ENCODE results near the gene APOL2. TPM values are rescaled to one million over a fixed set of nuclear protein-coding genes. Genes with fewer than 3 reads are reported as not detected.

The APOL2 gene
- polyA plus RNA-seq, 3 donors, result 26.9 to 28.5 (median 28.0) TPM

GRCh38 chr22:36182056-36182455, 57.3 kb downstream of the APOL2 start:
- DNase-seq (ENCODE audit: low read depth in 3 of 3, low spot score in 2 of 3), result no peak

DNA sequence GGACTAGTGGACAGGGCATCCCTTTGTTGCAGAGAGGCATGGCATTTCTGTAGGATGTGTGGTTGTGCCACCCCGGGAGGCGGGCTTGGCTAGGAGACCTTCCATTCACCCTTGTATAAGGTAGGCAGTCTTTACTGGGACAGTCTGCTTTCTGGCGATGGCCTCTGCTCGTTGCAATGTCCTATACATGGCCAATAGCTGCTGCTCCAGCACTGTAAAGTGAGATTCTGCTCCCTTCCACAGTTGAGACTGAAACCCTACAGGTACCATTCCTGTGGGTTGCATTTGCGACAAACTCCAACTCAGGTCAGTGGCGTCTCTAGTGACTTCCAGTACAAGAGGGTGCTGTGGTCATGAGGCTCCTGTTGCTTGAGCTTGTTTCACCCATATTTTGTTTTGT, 58.4 kb downstream of the APOL2 start:
- no peak for DNase-seq (ENCODE audit: low read depth in 3 of 3, low spot score in 2 of 3)

DNA sequence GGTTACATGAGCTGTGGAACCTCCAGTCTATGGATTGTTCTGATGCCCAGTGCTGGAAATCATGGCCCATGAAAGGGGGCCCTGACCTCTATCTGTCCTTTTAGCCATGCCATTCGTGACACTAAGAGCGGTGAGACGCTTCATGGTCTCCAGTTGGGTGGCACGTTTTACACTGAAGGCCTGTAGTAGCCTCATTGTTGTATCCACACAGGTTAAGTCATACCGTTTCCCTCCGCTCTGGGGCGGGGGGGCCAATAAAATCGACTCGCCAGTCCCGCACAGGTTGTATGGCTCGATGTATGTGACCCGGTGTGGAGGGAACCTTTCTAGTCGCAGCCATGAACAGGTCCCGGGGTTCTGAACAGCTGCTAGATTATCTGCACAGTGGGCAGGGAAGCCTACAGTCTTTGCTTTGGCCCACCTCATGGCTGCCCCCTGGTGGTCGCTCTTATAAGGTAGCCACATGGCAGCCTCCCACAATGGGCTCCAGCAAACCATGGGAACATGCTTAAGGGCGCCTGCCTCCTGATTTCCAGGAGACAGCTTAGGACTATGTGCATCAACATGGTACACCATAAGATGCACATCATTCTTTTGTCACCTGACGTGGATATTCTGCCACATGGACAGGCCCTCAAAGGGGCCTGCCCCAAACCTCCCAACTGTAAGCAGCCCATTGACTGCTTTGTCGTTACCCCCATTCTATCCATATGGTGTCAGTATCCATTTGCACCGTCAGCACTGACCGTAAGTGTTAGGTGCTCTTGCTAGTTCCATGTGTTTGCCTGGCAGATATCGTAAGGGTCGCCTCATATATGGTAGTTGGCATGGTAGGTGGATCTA, 59.1 kb downstream of the APOL2 start:
- no peak for DNase-seq (ENCODE audit: low read depth in 3 of 3, low spot score in 2 of 3)

DNA sequence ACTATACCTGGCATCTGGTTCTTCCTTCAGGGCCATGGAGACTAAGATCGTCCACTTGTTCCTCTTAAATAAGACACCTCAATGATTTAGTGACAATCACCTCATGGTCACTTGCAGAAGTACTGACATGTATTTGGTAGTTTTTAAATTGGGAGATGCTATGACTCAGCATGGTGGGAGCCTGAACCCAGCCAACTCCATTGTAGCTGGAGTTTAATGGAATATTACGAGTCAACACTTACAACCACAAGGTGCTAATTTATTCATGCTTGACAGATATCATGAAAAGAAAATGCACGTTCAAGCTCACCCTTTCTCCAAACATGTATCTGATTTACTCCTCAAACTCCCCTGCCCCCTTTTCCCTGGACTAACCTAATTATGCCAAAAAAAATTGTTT, 62.2 kb downstream of the APOL2 start:
- DNase-seq (ENCODE audit: low read depth in 3 of 3, low spot score in 2 of 3), result no peak

Other genes starting within 250 kb of the APOL2 start
- gene RBFOX2, start 210.7 kb downstream of the APOL2 start, polyA plus RNA-seq (ENCODE audit: insufficient read length in 3 of 3), result 100 to 1,000 TPM; 123 to 136 (median 132) TPM
- 10 to 100 TPM; 15.5 to 16.8 (median 15.5) TPM for gene APOL3, start 78.8 kb downstream of the APOL2 start, polyA plus RNA-seq (ENCODE audit: insufficient read length in 3 of 3)
- gene APOL4, start 37.7 kb downstream of the APOL2 start, polyA plus RNA-seq (ENCODE audit: insufficient read length in 3 of 3), result 10 to 100 TPM in 1 of 3 donors, 1 to 10 TPM in 2; 6.7 to 10.9 (median 8.8) TPM
- 10 to 100 TPM; 12.3 to 13.7 (median 13.1) TPM for gene APOL1, start 13.6 kb upstream of the APOL2 start, polyA plus RNA-seq (ENCODE audit: insufficient read length in 3 of 3)
- 100 to 1,000 TPM; 257 to 295 (median 274) TPM for gene MYH9, start 148.4 kb upstream of the APOL2 start, polyA plus RNA-seq (ENCODE audit: insufficient read length in 3 of 3)
- gene TXN2, start 242.1 kb upstream of the APOL2 start, polyA plus RNA-seq (ENCODE audit: insufficient read length in 3 of 3), result 100 to 1,000 TPM; 133 to 142 (median 138) TPM

Data from right renal cortex interstitium (tissue), 3 donors.